ENCODE measurements around the gene UPK3A. TPM values are rescaled to one million over a fixed set of nuclear protein-coding genes. Genes with fewer than 3 reads are reported as not detected.

Gene UPK3A
- total RNA-seq = under 1 TPM in 1 of 4 donors, not detected in 3; 0.79 TPM

DNA sequence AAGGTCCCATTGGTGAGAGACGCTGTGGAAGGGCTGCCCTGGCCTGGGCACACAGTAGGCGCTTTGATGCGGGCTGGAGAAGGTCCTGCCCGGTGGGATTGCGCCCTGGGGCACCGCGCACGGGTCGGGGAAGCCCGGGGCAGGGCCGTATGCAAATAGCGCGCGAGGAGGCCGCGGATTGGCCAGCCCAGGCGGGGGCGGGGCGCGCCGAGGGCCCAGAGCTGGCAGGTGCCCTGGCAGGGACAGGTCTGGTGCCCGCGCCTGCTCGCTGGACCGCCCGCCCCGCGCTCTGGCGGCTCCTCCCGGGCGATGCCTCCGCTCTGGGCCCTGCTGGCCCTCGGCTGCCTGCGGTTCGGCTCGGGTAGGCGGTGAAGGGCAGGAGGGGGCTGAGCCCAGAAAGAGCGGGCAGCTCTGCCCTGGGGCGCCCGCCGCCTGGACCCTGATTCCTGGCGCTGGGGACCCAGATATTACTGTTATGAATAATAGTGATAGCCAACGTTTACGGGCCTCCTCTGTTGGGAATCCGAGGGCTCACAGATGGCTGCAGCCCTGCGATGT, at the start of gene UPK3A:
Gene UPK3A, plus strand, starts transcription at position 245 of the 558 bp plus-strand sequence. Its CDS starts 65 bp downstream, at position 310.
- Histone ChIP-seq H3K9me3 (no peaks in the 10 kb centered on the region), H3K4me1 (peaks cover 0 to 20% (median 8%) of the 10 kb centered on the region in 4 donors), H3K36me3 (no peaks in the 10 kb centered on the region), H3K27ac (no peak within 1 kb of the TSS), H3K4me3 (peak within 1 kb of the TSS in 3 of 4 donors; percentile 4 to 42 (median 16)), H3K27me3 (peaks cover 6% of the 10 kb centered on the region)
- no peak for TF ChIP-seq POLR2A (IDR thresholded peaks at IDR 0.05)
- no peak for TF ChIP-seq EP300 (IDR thresholded peaks at IDR 0.05; ENCODE audit: low read depth)
- no peak for TF ChIP-seq POLR2AphosphoS5 (IDR thresholded peaks at IDR 0.05)
- TF ChIP-seq, protein P1, sequence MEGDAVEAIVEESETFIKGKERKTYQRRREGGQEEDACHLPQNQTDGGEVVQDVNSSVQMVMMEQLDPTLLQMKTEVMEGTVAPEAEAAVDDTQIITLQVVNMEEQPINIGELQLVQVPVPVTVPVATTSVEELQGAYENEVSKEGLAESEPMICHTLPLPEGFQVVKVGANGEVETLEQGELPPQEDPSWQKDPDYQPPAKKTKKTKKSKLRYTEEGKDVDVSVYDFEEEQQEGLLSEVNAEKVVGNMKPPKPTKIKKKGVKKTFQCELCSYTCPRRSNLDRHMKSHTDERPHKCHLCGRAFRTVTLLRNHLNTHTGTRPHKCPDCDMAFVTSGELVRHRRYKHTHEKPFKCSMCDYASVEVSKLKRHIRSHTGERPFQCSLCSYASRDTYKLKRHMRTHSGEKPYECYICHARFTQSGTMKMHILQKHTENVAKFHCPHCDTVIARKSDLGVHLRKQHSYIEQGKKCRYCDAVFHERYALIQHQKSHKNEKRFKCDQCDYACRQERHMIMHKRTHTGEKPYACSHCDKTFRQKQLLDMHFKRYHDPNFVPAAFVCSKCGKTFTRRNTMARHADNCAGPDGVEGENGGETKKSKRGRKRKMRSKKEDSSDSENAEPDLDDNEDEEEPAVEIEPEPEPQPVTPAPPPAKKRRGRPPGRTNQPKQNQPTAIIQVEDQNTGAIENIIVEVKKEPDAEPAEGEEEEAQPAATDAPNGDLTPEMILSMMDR (IDR thresholded peaks at IDR 0.05) = no peak
- intact Hi-C loops (cut with DNase I; ENCODE audit: low total_unique reads) (no loop called here), in situ Hi-C loops (cut with MboI; ENCODE audit: low pct_ligation_motif_present in 1 of 4, low pct_unique_long_range_greater_than_20kb in 1 of 4, low sequenced_read_pairs in 3 of 4) (no loop called here)
- WGBS, 2 donors (ENCODE audit: low coverage in 1 of 2) = 13% methylated on average over 28 of the region's 46 CpGs; no CpG with 5 or more reads in 1 of the 2 donors
- DNase-seq = peak; percentile 88

DNA sequence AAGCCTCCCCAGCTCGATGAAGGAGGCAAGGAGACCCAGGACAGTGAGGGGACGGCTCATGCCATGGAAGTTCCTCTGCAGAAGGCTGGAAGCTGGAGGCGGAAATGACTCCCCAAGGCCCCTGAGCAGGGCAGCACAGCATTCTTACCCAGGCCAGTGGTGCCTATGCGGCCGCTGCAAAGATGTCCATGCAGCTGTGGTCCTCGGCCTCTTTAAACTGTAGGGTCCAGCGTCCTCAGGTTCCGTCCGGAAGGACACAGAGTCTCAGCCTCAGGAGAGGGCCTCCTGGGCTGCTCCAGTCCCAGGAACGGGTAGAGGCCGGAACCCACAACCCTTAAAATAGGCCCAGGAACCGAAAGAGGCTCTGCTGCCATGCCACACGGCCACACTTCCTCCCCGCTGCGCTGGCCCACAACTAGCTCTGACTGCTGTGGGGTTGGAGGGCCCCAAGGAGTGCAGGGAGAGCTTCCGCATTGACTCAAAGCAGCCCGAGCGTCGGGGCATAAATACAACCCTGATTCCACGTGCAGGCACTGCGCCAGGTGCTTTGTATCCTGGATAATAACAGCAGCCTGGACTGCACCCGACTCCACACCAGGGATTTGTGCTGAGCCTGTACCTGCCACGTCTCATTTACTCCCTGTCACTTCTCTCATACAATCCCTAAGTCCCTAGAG, 49.5 kb upstream of the UPK3A start:
- no peak overlapping the region for H3K4me3 ChIP-seq
- H3K36me3 ChIP-seq = no peaks in the 10 kb centered on the region
- in situ Hi-C loops (cut with MboI; ENCODE audit: low pct_ligation_motif_present in 1 of 4, low pct_unique_long_range_greater_than_20kb in 1 of 4, low sequenced_read_pairs in 3 of 4) = no loop called here
- DNase-seq = peak; percentile 74
- no peaks in the 10 kb centered on the region for H3K27me3 ChIP-seq
- peaks cover 6 to 15% (median 12%) of the 10 kb centered on the region in 4 donors for H3K4me1 ChIP-seq
- whole genome bisulfite sequencing, 2 donors (ENCODE audit: low coverage in 1 of 2) = 62 to 73% methylated on average over 5 to 23 of the region's 23 CpGs
- intact Hi-C loops (cut with DNase I; ENCODE audit: low total_unique reads) = no loop called here
- peak overlapping the region; percentile 24 to 77 (median 50) for H3K27ac ChIP-seq
- TF ChIP-seq POLR2A (IDR thresholded peaks at IDR 0.05) (no peak), EP300 (IDR thresholded peaks at IDR 0.05; ENCODE audit: low read depth) (no peak), POLR2AphosphoS5 (IDR thresholded peaks at IDR 0.05) (peak in 1 of 3 donors; percentile 42)
- TF ChIP-seq, protein P1 (IDR thresholded peaks at IDR 0.05) = no peak
- no peaks in the 10 kb centered on the region for H3K9me3 ChIP-seq

DNA sequence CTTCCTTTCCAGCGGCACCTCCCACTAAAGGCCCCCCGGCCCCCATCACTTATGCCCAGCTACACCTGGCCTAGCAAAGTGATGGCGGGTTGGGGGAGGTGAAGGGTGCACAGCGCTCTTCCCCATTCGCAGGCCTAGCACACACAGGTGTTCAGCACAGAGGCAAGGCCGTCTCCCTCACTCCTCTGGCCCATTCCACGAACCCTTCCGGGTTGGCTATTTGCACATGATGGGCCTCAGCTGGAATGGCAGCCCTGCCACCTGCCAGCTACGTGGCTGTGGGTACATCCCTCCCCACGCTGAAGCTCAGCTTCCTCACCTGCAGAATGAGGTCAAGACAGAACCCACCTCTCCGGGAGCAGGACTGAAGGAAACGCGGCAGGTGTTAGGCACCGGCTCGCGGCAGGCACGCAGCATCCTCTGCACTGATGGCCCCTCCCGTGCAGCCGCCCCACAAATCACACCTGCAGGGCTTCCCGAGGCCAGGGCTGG, 48.9 kb upstream of the UPK3A start:
- H3K36me3 ChIP-seq = no peaks in the 10 kb centered on the region
- DNase-seq = peak; percentile 36
- H3K4me3 ChIP-seq = no peak overlapping the region
- no peak for TF ChIP-seq POLR2A (IDR thresholded peaks at IDR 0.05)
- no peak for TF ChIP-seq EP300 (IDR thresholded peaks at IDR 0.05; ENCODE audit: low read depth)
- TF ChIP-seq, protein P1 (IDR thresholded peaks at IDR 0.05) = no peak
- TF ChIP-seq POLR2AphosphoS5 (IDR thresholded peaks at IDR 0.05) = no peak
- no peaks in the 10 kb centered on the region for H3K9me3 ChIP-seq
- H3K27me3 ChIP-seq = no peaks in the 10 kb centered on the region
- intact Hi-C loops (cut with DNase I; ENCODE audit: low total_unique reads) = no loop called here
- peak overlapping the region; percentile 24 to 77 (median 50) for H3K27ac ChIP-seq
- 82 to 100% methylated on average over 1 to 20 of the region's 20 CpGs for WGBS, 2 donors (ENCODE audit: low coverage in 1 of 2)
- H3K4me1 ChIP-seq = peaks cover 6 to 17% (median 13%) of the 10 kb centered on the region in 4 donors
- in situ Hi-C loops (cut with MboI; ENCODE audit: low pct_ligation_motif_present in 1 of 4, low pct_unique_long_range_greater_than_20kb in 1 of 4, low sequenced_read_pairs in 3 of 4) = no loop called here
